GM12801 (cell line): ENCODE measurements around the gene IGLL1.

Source experiments
- CTCF ChIP-seq: IDR thresholded peaks from one replicate; pipeline ENCODE4 v1.5.1; 2011; ENCODE audit warnings: control low read depth; ENCODE audit not compliant: insufficient read length; ENCODE audit errors: extremely low read depth

IGLL1 gene

GRCh38 chr22:23537416-23537815, 42.7 kb downstream of the IGLL1 start:
- TF ChIP-seq CTCF = no peak

- TF ChIP-seq CTCF = no peak
These were observed 43.2 kb downstream of the IGLL1 start for GRCh38 chr22:23536821-23537345.

GRCh38 chr22:23534851-23535717, 45.0 kb downstream of the IGLL1 start:
- TF ChIP-seq CTCF = no peak

GRCh38 chr22:23534201-23534850, 45.8 kb downstream of the IGLL1 start:
- TF ChIP-seq CTCF = no peak

- no peak for TF ChIP-seq CTCF
These were observed 46.3 kb downstream of the IGLL1 start for GRCh38 chr22:23533771-23534191.

- no peak for TF ChIP-seq CTCF
These were observed 46.7 kb downstream of the IGLL1 start for GRCh38 chr22:23533328-23533762.

- no peak for TF ChIP-seq CTCF
These were observed 47.4 kb downstream of the IGLL1 start for GRCh38 chr22:23532731-23533130.
